Activated CD8-positive, alpha-beta T cell treated with anti-CD3 and anti-CD28 coated beads for 36 hours (primary cell): Measurements from ENCODE around the gene AHNAK. TPM values are rescaled to one million over a fixed set of nuclear protein-coding genes. Genes with fewer than 3 reads are reported as not detected.

Experiments
- ATAC-seq: fragments of 200-7000 bp; cut with Tn5 transposase; one replicate; pipeline ENCODE4 v1.10.0; 2021; ENCODE audit warnings: mild to moderate bottlenecking, moderate library complexity
- CTCF ChIA-PET: fragments of 350-600 bp; sonication (Branson Sonifier 250); formaldehyde crosslinking; loops from one replicate; lab custom pipeline; 2021; ENCODE audit warnings: antibody characterized with exemption; lab: Charles Lee
- POLR2A ChIA-PET: fragments of 350-600 bp; sonication (Branson Sonifier 250); formaldehyde crosslinking; loops from one replicate; lab custom pipeline; 2021; ENCODE audit warnings: antibody characterized with exemption; lab: Charles Lee
- DNase-seq: peaks from one replicate; pipeline ENCODE4 v3.0.0-alpha.2; 2020
- H3K27ac Mint-ChIP-seq: one replicate; pipeline ENCODE4 v1.8.0; 2021; ENCODE audit warnings: mild to moderate bottlenecking, mixed read lengths
- H3K27me3 Mint-ChIP-seq: one replicate; pipeline ENCODE4 v1.8.0; 2021; ENCODE audit warnings: mixed read lengths
- H3K36me3 Mint-ChIP-seq: one replicate; pipeline ENCODE4 v1.8.0; 2021; ENCODE audit warnings: low read depth, mixed read lengths
- H3K4me1 Mint-ChIP-seq: one replicate; pipeline ENCODE4 v1.8.0; 2021; ENCODE audit warnings: low read depth, mixed read lengths
- H3K4me3 Mint-ChIP-seq: one replicate; pipeline ENCODE4 v1.8.0; 2021; ENCODE audit warnings: mild to moderate bottlenecking, moderate library complexity, mixed read lengths
- H3K9me3 Mint-ChIP-seq: one replicate; pipeline ENCODE4 v1.8.0; 2021; ENCODE audit warnings: mixed read lengths
- CTCF ChIP-seq: fragments of 200-600 bp; IDR thresholded peaks from one replicate; pipeline ENCODE4 v1.8.0; 2022; ENCODE audit warnings: antibody characterized with exemption, mild to moderate bottlenecking
- intact Hi-C: fragments of 100-400 bp; cut with micrococcal nuclease; formaldehyde crosslinking; loops from one replicate; pipeline ENCODE4 v1.10.0; 2022
- total RNA-seq, 2 experiments: library from RNA; stranded (reverse); gene quantifications; one replicate each; pipeline ENCODE4 v1.2.3, GENCODE V29; 2021

Gene AHNAK
- total RNA-seq, 2 experiments from 2014 or later = 41.1 to 43.0 TPM

DNA sequence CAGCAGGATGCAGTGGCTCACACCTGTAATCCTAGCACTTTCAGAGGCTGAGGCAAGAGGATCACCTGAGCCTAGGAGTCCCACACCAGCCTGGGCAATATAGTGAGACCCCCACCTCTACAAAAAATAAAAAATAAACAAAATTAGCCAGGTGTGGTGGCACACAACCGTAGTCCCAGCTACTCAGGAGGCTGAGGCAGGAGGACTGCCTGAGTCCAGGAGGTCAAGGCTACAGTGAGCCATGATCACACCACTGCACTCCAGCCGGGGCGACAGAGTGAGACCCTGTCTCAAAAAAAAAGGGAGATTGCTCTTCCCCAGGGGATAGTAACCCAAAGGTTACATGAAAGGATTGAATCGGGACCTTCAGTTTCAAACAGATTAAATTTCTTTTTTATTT, 54.0 kb downstream of the AHNAK start:
- ChIA-PET CTCF (interaction anchor here (1.1 to 2.6 kb wide), 2 partner anchors 50 to 67 kb away, joined by 3 to 7 read pairs; no protein-coding TSS in a partner anchor), POLR2A (no interaction called here)
- Mint-ChIP-seq H3K9me3 (no peaks in the 10 kb centered on the region), H3K4me3 (no peak overlapping the region), H3K27ac (no peak overlapping the region), H3K4me1 (peaks cover under 1% of the 10 kb centered on the region), H3K27me3 (no peaks in the 10 kb centered on the region), H3K36me3 (no peaks in the 10 kb centered on the region)
- no peak for TF ChIP-seq CTCF
- DNase-seq = no peak
- ATAC-seq = no peak
- intact Hi-C loops = no loop called here

DNA sequence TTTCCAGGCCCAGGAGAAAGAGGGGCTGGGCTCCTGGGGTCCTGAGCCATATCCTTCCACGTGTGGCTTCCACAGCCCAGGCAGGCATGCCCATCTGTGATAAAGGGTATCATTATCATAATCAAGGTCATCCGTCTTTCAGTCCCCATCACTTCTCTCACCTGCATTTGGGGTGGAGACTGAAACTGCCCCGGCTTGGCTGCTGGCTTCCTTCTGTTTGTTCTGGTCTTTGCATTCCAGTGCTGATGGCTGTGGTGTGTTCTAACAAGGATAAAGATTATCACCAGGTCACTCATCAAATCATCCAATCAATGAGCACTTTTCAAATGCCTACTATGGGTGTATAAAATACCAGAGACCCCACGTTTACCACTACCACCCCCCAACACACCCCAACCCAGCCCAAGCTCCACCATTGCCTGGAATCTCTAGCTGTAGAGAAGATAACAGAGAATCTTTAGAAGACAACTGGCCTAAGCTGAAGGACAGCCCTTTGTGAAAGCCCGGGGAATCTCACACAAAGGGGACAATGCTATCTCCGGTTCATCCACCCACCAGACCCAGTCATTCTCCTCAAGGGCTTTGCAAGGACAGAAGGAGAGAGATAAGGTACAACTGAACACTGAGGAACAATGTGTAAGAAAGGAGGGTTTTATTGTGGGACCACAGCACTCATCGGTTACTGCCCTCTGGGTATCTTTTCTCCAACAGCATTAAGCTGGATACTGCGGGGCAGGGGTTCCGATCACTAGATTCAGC, 54.9 kb downstream of the AHNAK start:
- CTCF ChIA-PET = interaction anchor here (1.1 to 2.6 kb wide), 2 partner anchors 51 to 67 kb away, joined by 3 to 7 read pairs; no protein-coding TSS in a partner anchor
- Mint-ChIP-seq H3K27ac (no peak overlapping the region), H3K27me3 (no peaks in the 10 kb centered on the region), H3K4me3 (no peak overlapping the region), H3K36me3 (no peaks in the 10 kb centered on the region), H3K4me1 (peaks cover 2% of the 10 kb centered on the region), H3K9me3 (no peaks in the 10 kb centered on the region)
- intact Hi-C loops = no loop called here
- POLR2A ChIA-PET = no interaction called here
- no peak for DNase-seq
- TF ChIP-seq CTCF = no peak
- no peak for ATAC-seq

DNA sequence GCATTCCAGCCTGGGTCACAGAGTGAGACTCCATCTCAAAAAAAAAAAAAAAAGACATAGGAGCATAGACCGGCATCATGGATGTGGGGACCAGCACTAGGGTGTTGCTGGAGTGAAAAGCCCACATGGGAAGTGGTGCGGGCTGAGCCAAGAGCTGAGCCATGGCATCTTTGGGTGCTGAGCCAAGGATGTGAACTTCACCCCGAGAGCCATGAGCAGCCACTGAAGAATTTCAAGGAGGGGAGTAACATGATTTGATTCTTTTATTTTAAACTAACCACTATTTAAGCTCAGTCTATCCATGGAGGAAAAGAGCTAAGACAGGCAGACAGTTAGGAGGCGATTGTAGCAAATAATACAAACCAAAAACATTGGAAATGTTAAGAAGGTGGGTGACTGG, 57.4 kb downstream of the AHNAK start:
- H3K4me1 Mint-ChIP-seq = peaks cover 2% of the 10 kb centered on the region
- TF ChIP-seq CTCF = no peak
- DNase-seq (no peak), ATAC-seq (no peak)
- H3K27me3 Mint-ChIP-seq = no peaks in the 10 kb centered on the region
- no peaks in the 10 kb centered on the region for H3K9me3 Mint-ChIP-seq
- ChIA-PET POLR2A (no interaction called here), CTCF (no interaction called here)
- no peak overlapping the region for H3K27ac Mint-ChIP-seq
- no peak overlapping the region for H3K4me3 Mint-ChIP-seq
- intact Hi-C loops = no loop called here
- H3K36me3 Mint-ChIP-seq = no peaks in the 10 kb centered on the region

DNA sequence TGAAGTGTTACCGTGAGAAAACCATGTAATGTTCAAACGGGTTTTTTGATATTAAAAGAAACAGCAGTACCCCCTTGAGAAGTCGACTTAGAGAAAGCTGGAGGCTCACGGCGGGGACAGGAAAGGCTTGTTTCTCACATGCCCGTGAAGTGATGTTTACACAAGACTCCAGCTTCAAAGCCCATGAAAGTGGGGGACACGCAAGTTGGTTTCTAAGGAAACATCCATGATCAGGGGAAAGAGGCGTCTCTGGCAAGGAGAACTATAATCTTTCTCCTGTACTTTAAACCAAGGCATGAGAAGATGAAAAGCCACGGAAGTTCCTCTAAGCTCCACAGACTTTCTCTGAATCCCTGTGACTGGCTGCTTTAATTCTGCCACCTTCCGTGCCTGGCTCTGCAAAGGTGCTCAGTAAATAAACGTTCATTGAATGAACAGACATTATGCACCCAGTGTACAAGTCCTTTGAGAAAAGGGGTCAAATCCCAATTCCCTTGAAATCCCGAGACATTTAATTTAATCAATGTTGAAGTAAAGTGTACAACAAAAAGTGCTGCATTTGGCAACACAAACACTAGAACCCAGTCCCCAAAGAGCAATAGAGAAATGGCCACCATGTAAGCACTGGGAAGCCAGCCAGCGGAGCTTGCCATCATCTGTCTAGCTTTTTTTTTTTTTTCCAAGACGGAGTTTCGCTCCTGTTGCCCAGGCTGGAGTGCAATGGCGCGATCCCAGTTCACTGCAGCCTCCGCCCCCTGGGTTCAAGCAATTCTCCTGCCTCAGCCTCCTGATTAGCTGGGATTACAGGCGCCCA, 58.7 kb downstream of the AHNAK start:
- Mint-ChIP-seq H3K27ac (no peak overlapping the region), H3K9me3 (no peaks in the 10 kb centered on the region), H3K4me3 (no peak overlapping the region), H3K27me3 (no peaks in the 10 kb centered on the region), H3K36me3 (no peaks in the 10 kb centered on the region), H3K4me1 (peaks cover 2% of the 10 kb centered on the region)
- DNase-seq (no peak), ATAC-seq (no peak)
- intact Hi-C loops = no loop called here
- ChIA-PET POLR2A (no interaction called here), CTCF (interaction anchor here (1.2 to 2.7 kb wide), 5 partner anchors 10 to 93 kb away, joined by 4 to 12 read pairs (median 5); no protein-coding TSS in a partner anchor)
- no peak for TF ChIP-seq CTCF
